ENCODE measurements around the gene ACADSB. TPM values are rescaled to one million over a fixed set of nuclear protein-coding genes. Genes with fewer than 3 reads are reported as not detected.

ACADSB gene
- total and polyA plus RNA-seq, 2 experiments from 2014 or later, result 3.7 to 6.5 TPM

GRCh38 chr10:123035467-123036086 lies 26.8 kb downstream of the ACADSB start (continued):
- TF ChIP-seq ZNF462 (CRISPR knock-in tag; IDR thresholded peaks at IDR 0.05) (no peak), JUNB (IDR thresholded peaks at IDR 0.05; ENCODE audit: unreplicated experiment) (no peak), NANOG (IDR thresholded peaks at IDR 0.05; ENCODE audit: borderline replicate concordance) (no peak), STAT1 (IDR thresholded peaks at IDR 0.05; ENCODE audit: unreplicated experiment) (no peak), ZNF331 (CRISPR knock-in tag; IDR thresholded peaks at IDR 0.05; ENCODE audit: low read depth) (no peak), EZH2phosphoT487 (IDR thresholded peaks at IDR 0.05; ENCODE audit: unreplicated experiment) (no peak), CREB1 (CRISPR knock-in tag; IDR thresholded peaks at IDR 0.05; ENCODE audit: low read depth) (no peak), ETS1 (IDR thresholded peaks at IDR 0.05) (no peak)
